T-cell (primary cell): ENCODE data around the gene ADAMTS14. TPM values are rescaled to one million over a fixed set of nuclear protein-coding genes. Genes with fewer than 3 reads are reported as not detected.
A peak's percentile ranks its signal among the peaks of the same experiment; 100 is the strongest.

Experiments used
- ATAC-seq, 4 experiments: fragments of 200-7000 bp in 3 of 4; fragments of 150-1000 bp in 1 of 4; cut with Tn5 transposase; replicated peaks in 1 of 4; 1 replicate in 3 of 4; 2 replicates in 1 of 4; pipeline ENCODE4 v1.10.0; 2021; ENCODE audit warnings: moderate library complexity in 3 of 4, mild to moderate bottlenecking in 2 of 4, moderate number of reproducible peaks in 1 of 4
- CTCF ChIA-PET, 2 donors: fragments of 300-600 bp; sonication (Branson Sonifier 250); formaldehyde crosslinking; loops; one replicate each; lab custom pipeline; 2022; ENCODE audit warnings: antibody characterized with exemption in 2 of 2; lab: Charles Lee
- POLR2A ChIA-PET, 2 donors: fragments of 300-600 bp; sonication (Branson Sonifier 250); formaldehyde crosslinking; loops; one replicate each; lab custom pipeline; 2022; ENCODE audit warnings: antibody characterized with exemption in 2 of 2; lab: Charles Lee
- DNase-seq, 35 experiments: peaks; one replicate each; pipeline versions ENCODE4 v3.0.0 to v3.0.0-alpha.2; 2013 to 2023
- H3K27ac ChIP-seq: one replicate; pipeline ENCODE4 v1.5.1; 2013; ENCODE audit warnings: low read length
- H3K27me3 ChIP-seq, 2 experiments: replicated peaks in 1 of 2; 1 replicate in 1 of 2; 2 replicates in 1 of 2; pipeline versions ENCODE4 v1.6.1 to v1.7.0; 2013; ENCODE audit warnings: low read length in 1 of 2, mixed read lengths in 1 of 2; ENCODE audit not compliant: control insufficient read depth in 2 of 2, insufficient read depth in 2 of 2; ENCODE audit errors: extremely low read depth in 1 of 2
- H3K36me3 ChIP-seq, 2 donors: 1 replicate in 1 of 2; 2 replicates in 1 of 2; pipeline versions ENCODE4 v1.6.1 to v1.7.0; 2013; ENCODE audit warnings: low read length in 1 of 2; ENCODE audit not compliant: control insufficient read depth in 2 of 2, insufficient read depth in 1 of 2; ENCODE audit errors: extremely low read depth in 1 of 2
- H3K4me1 ChIP-seq, 2 experiments: 1 replicate in 1 of 2; 2 replicates in 1 of 2; pipeline versions ENCODE4 v1.6.1 to v1.7.0; 2013; ENCODE audit warnings: low read length in 2 of 2, mixed read lengths in 1 of 2; ENCODE audit not compliant: insufficient read depth in 2 of 2, control insufficient read depth in 1 of 2; ENCODE audit errors: extremely low read depth in 1 of 2
- H3K4me3 ChIP-seq, 2 donors: 1 replicate in 1 of 2; 2 replicates in 1 of 2; pipeline versions ENCODE4 v1.5.1 to v1.7.0; 2013; ENCODE audit warnings: mild to moderate bottlenecking in 2 of 2, low read length in 1 of 2, moderate library complexity in 1 of 2; ENCODE audit not compliant: control insufficient read depth in 1 of 2; ENCODE audit errors: extremely low read depth in 1 of 2
- H3K9me3 ChIP-seq: 2 replicates; pipeline ENCODE4 v1.7.0; 2013
- H3K27ac Mint-ChIP-seq, 2 donors: one replicate each; pipeline ENCODE4 v1.8.0; 2020 to 2021; ENCODE audit warnings: mild to moderate bottlenecking in 2 of 2, mixed read lengths in 2 of 2
- H3K27me3 Mint-ChIP-seq, 2 donors: one replicate each; pipeline ENCODE4 v1.8.0; 2021 to 2022; ENCODE audit warnings: mixed read lengths in 2 of 2
- H3K36me3 Mint-ChIP-seq: one replicate; pipeline ENCODE4 v1.8.0; 2021; ENCODE audit warnings: mixed read lengths
- H3K4me1 Mint-ChIP-seq, 3 donors: one replicate each; pipeline ENCODE4 v1.8.0; 2020 to 2022; ENCODE audit warnings: mixed read lengths in 3 of 3, mild to moderate bottlenecking in 1 of 3
- H3K4me3 Mint-ChIP-seq, 3 donors: one replicate each; pipeline ENCODE4 v1.8.0; 2020 to 2022; ENCODE audit warnings: mild to moderate bottlenecking in 3 of 3, mixed read lengths in 3 of 3, moderate library complexity in 3 of 3
- H3K9me3 Mint-ChIP-seq, 3 donors: one replicate each; pipeline ENCODE4 v1.8.0; 2020 to 2022; ENCODE audit warnings: mixed read lengths in 3 of 3
- WGBS: methylation state at CpG from one replicate; pipeline ENCODE4 v1.1.5; 2013; ENCODE audit warnings: missing lambda C conversion rate; ENCODE audit not compliant: insufficient coverage; 5-methylcytosine and 5-hydroxymethylcytosine counted together
- total RNA-seq, 35 experiments: library from RNA in 6 of 35; stranded (reverse) in 6 of 35; fragments of 120-200 nt in 1 of 35; gene quantifications; one replicate each; pipeline versions ENCODE4 v1.2.1 to v1.2.4 and lab custom pipeline; 2013 to 2026

ADAMTS14 gene
- total RNA-seq, 5 donors from 2014 or later (not counting 1 experiment from before 2014, with no cell fraction given) = 0.09 to 0.13 (median 0.10) TPM; not detected in 1

GRCh38 chr10:70776455-70777005 lies 104.2 kb downstream of the ADAMTS14 start:
- no peaks in the 10 kb centered on the region for H3K36me3 Mint-ChIP-seq
- CTCF ChIA-PET = no interaction called here
- no peaks in the 10 kb centered on the region for H3K4me1 Mint-ChIP-seq

GRCh38 chr10:70777063-70777875 lies 105.0 kb downstream of the ADAMTS14 start:
- H3K27me3 Mint-ChIP-seq = no peaks in the 10 kb centered on the region
- no peak overlapping the region for H3K27ac Mint-ChIP-seq
- H3K27ac ChIP-seq = no peak overlapping the region
- 83% methylated on average over 15 of the region's 18 CpGs for WGBS
- no peak overlapping the region for H3K4me3 ChIP-seq
- H3K4me1 Mint-ChIP-seq = no peaks in the 10 kb centered on the region
- no peaks in the 10 kb centered on the region for H3K36me3 Mint-ChIP-seq
- no peak overlapping the region for H3K4me3 Mint-ChIP-seq
- H3K9me3 ChIP-seq = no peaks in the 10 kb centered on the region
- CTCF ChIA-PET = no interaction called here
- POLR2A ChIA-PET = no interaction called here
- H3K27me3 ChIP-seq = peaks cover 0 to 3% of the 10 kb centered on the region in 2 experiments
- ATAC-seq (no peak), DNase-seq (peak in 1 of 35 experiments; percentile 3)
- no peaks in the 10 kb centered on the region for H3K9me3 Mint-ChIP-seq
- H3K36me3 ChIP-seq = no peaks in the 10 kb centered on the region
- H3K4me1 ChIP-seq = no peaks in the 10 kb centered on the region

More at GRCh38 chr10:70776455-70777005, 104.2 kb downstream of the ADAMTS14 start:
- H3K36me3 ChIP-seq = no peaks in the 10 kb centered on the region
- Mint-ChIP-seq H3K27ac (no peak overlapping the region), H3K27me3 (no peaks in the 10 kb centered on the region), H3K4me3 (no peak overlapping the region), H3K9me3 (no peaks in the 10 kb centered on the region)
- no peak for ATAC-seq
- 83% methylated on average over 10 of the region's 11 CpGs for WGBS
- POLR2A ChIA-PET = no interaction called here
- peaks cover 0 to 2% of the 10 kb centered on the region in 2 experiments for H3K27me3 ChIP-seq
- H3K4me3 ChIP-seq = no peak overlapping the region
- H3K27ac ChIP-seq = no peak overlapping the region
- peak in 1 of 35 experiments; percentile 2 for DNase-seq
- H3K4me1 ChIP-seq = no peaks in the 10 kb centered on the region
- no peaks in the 10 kb centered on the region for H3K9me3 ChIP-seq

GRCh38 chr10:70778267-70778924 lies 106.1 kb downstream of the ADAMTS14 start:
- POLR2A ChIA-PET = interaction anchor here in 1 of 2 donors (0.5 kb wide), 1 partner anchor 1131 kb away, joined by 4 read pairs; no protein-coding TSS in a partner anchor
- CTCF ChIA-PET = interaction anchor here in 1 of 2 donors (0.6 kb wide), 1 partner anchor 328 kb away, joined by 3 read pairs; no protein-coding TSS in a partner anchor

GRCh38 chr10:70779088-70779487 lies 106.8 kb downstream of the ADAMTS14 start:
- POLR2A ChIA-PET = interaction anchor here in 1 of 2 donors (0.5 kb wide), 1 partner anchor 1131 kb away, joined by 4 read pairs; no protein-coding TSS in a partner anchor
- Histone ChIP-seq H3K27ac (no peak overlapping the region), H3K4me3 (no peak overlapping the region), H3K9me3 (no peaks in the 10 kb centered on the region), H3K36me3 (no peaks in the 10 kb centered on the region), H3K27me3 (peaks cover 0 to 8% of the 10 kb centered on the region in 2 experiments), H3K4me1 (no peaks in the 10 kb centered on the region)
- no peak for ATAC-seq
- Mint-ChIP-seq H3K4me1 (no peaks in the 10 kb centered on the region), H3K4me3 (no peak overlapping the region), H3K9me3 (no peaks in the 10 kb centered on the region), H3K27me3 (peaks cover 4 to 5% of the 10 kb centered on the region in 2 donors), H3K27ac (no peak overlapping the region), H3K36me3 (no peaks in the 10 kb centered on the region)
- WGBS = 73% methylated on average over 2 of the region's 2 CpGs
- CTCF ChIA-PET = no interaction called here
- DNase-seq = no peak

More at GRCh38 chr10:70778267-70778924, 106.1 kb downstream of the ADAMTS14 start:
- no peaks in the 10 kb centered on the region for H3K4me1 ChIP-seq
- no peak for DNase-seq
- Mint-ChIP-seq H3K27me3 (peaks cover 4% of the 10 kb centered on the region in 2 donors), H3K9me3 (no peaks in the 10 kb centered on the region), H3K4me3 (no peak overlapping the region), H3K27ac (no peak overlapping the region), H3K36me3 (no peaks in the 10 kb centered on the region), H3K4me1 (no peaks in the 10 kb centered on the region)
- H3K27me3 ChIP-seq = peaks cover 0 to 8% of the 10 kb centered on the region in 2 experiments
- H3K4me3 ChIP-seq = no peak overlapping the region
- no peaks in the 10 kb centered on the region for H3K36me3 ChIP-seq
- WGBS = 79% methylated on average over 4 of the region's 9 CpGs
- H3K27ac ChIP-seq = no peak overlapping the region
- no peak for ATAC-seq
- no peaks in the 10 kb centered on the region for H3K9me3 ChIP-seq

GRCh38 chr10:70779511-70780369 lies 107.4 kb downstream of the ADAMTS14 start:
- DNase-seq (no peak), ATAC-seq (no peak)
- POLR2A ChIA-PET = no interaction called here
- no peak overlapping the region for H3K27ac ChIP-seq
- Mint-ChIP-seq H3K36me3 (no peaks in the 10 kb centered on the region), H3K27ac (no peak overlapping the region), H3K27me3 (peaks cover 4 to 5% of the 10 kb centered on the region in 2 donors), H3K9me3 (no peaks in the 10 kb centered on the region), H3K4me3 (no peak overlapping the region), H3K4me1 (no peaks in the 10 kb centered on the region)
- H3K4me1 ChIP-seq = no peaks in the 10 kb centered on the region
- CTCF ChIA-PET = no interaction called here
- peaks cover 0 to 8% of the 10 kb centered on the region in 2 experiments for H3K27me3 ChIP-seq
- H3K36me3 ChIP-seq = no peaks in the 10 kb centered on the region
- H3K9me3 ChIP-seq = no peaks in the 10 kb centered on the region
- H3K4me3 ChIP-seq = no peak overlapping the region
- WGBS = 77% methylated on average over 11 of the region's 16 CpGs
